Measurements from ENCODE around the gene LOXL4.
A peak's percentile ranks its signal among the peaks of the same experiment; 100 is the strongest.

The LOXL4 gene

DNA sequence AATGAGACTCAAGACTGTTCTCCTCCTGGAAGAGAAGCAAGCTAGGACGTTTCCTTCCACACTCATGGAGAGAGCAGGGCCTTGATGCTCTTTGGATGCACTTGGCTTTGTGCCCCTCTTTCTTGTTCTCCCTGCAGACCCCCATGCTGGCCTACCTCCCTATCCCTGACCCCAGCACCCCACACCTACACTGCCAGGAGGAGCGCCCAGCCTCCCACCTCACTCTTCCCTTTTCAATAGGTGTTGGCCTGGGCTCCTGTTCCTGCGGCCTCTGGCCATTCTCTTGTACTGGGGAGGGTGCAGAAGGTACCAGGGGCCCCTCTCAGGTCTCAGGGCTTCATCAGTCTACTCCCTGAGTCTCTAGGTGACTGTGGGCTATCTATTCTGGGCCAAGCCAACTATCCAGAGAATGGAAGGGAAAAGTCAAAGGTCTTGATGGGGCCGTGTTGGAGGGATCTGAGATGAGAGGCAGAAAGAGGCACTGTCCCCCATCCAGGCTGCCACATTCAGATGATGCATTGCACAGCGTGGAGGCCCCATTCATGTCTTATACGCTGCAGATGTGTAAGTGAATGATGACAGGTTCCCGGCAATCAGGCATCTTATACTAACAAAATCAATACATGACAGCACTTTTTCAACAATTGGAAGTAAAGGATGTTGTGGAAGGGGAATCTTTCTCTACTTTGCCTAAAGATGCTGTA is 32.7 kb upstream of the LOXL4 start:
- H3K79me2 ChIP-seq (ENCODE audit: control insufficient read depth, insufficient read depth, low read length) = no peaks in the 10 kb centered on the region
- H3K56ac ChIP-seq (ENCODE audit: low read length) = no peak overlapping the region
- no peaks in the 10 kb centered on the region for H3K79me1 ChIP-seq (ENCODE audit: low read length)
- H3K27ac ChIP-seq (ENCODE audit: low read depth, low read length) = no peak overlapping the region
- no peak overlapping the region for H2BK120ac ChIP-seq (ENCODE audit: low read depth, low read length)
- WGBS (ENCODE audit: extremely low coverage, insufficient coverage, low lambda C conversion rate) = no CpG with 5 or more reads among the region's 7 CpGs
- H3K23ac ChIP-seq (ENCODE audit: low read length) = no peak overlapping the region
- no peak overlapping the region for H3K4me2 ChIP-seq (ENCODE audit: low read length)
- no peak overlapping the region for H4K8ac ChIP-seq (ENCODE audit: low read depth, low read length)
- H4K5ac ChIP-seq (ENCODE audit: low read length) = no peak overlapping the region
- no peak overlapping the region for H2BK5ac ChIP-seq (ENCODE audit: low read length)
- no peak overlapping the region for H3K4me3 ChIP-seq (ENCODE audit: low read length)
- no peaks in the 10 kb centered on the region for H3K36me3 ChIP-seq (ENCODE audit: control insufficient read depth, insufficient read depth, low read length)
- no peak overlapping the region for H2AK5ac ChIP-seq (ENCODE audit: low read length)
- peaks cover 5% of the 10 kb centered on the region for H3K4me1 ChIP-seq (ENCODE audit: control insufficient read depth, low read depth, low read length)
- no peak overlapping the region for H3K4ac ChIP-seq (ENCODE audit: low read depth, low read length)
- H3K27me3 ChIP-seq (ENCODE audit: insufficient read depth, low read length, poor library complexity) = no peaks in the 10 kb centered on the region
- H3K18ac ChIP-seq (ENCODE audit: low read length) = no peak overlapping the region
- no peak overlapping the region for H2BK15ac ChIP-seq (replicated peaks; ENCODE audit: low read depth)
- DNase-seq = no peak
- no peak overlapping the region for H3K9ac ChIP-seq (ENCODE audit: low read length)

GRCh38 chr10:98299341-98299740 is 31.3 kb upstream of the LOXL4 start:
- Histone ChIP-seq H2BK15ac (replicated peaks; ENCODE audit: low read depth) (no peak overlapping the region), H2AK5ac (ENCODE audit: low read length) (no peak overlapping the region), H3K4me1 (ENCODE audit: control insufficient read depth, low read depth, low read length) (peaks cover 5% of the 10 kb centered on the region), H3K4me3 (ENCODE audit: low read length) (no peak overlapping the region), H3K4me2 (ENCODE audit: low read length) (no peak overlapping the region), H4K5ac (ENCODE audit: low read length) (no peak overlapping the region), H3K23ac (ENCODE audit: low read length) (no peak overlapping the region), H3K56ac (ENCODE audit: low read length) (no peak overlapping the region), H3K79me1 (ENCODE audit: low read length) (no peaks in the 10 kb centered on the region), H3K9ac (ENCODE audit: low read length) (no peak overlapping the region), H3K4ac (ENCODE audit: low read depth, low read length) (no peak overlapping the region), H2BK120ac (ENCODE audit: low read depth, low read length) (no peak overlapping the region), H4K8ac (ENCODE audit: low read depth, low read length) (no peak overlapping the region), H2BK5ac (ENCODE audit: low read length) (no peak overlapping the region), H3K18ac (ENCODE audit: low read length) (no peak overlapping the region), H3K27ac (ENCODE audit: low read depth, low read length) (no peak overlapping the region), H3K79me2 (ENCODE audit: control insufficient read depth, insufficient read depth, low read length) (no peaks in the 10 kb centered on the region), H3K27me3 (ENCODE audit: insufficient read depth, low read length, poor library complexity) (no peaks in the 10 kb centered on the region), H3K36me3 (ENCODE audit: control insufficient read depth, insufficient read depth, low read length) (no peaks in the 10 kb centered on the region)
- no CpG with 5 or more reads among the region's 9 CpGs for WGBS (ENCODE audit: extremely low coverage, insufficient coverage, low lambda C conversion rate)
- DNase-seq = peak; percentile 77

GRCh38 chr10:98296524-98296923 is 28.5 kb upstream of the LOXL4 start:
- Histone ChIP-seq H2BK120ac (ENCODE audit: low read depth, low read length) (no peak overlapping the region), H3K27ac (ENCODE audit: low read depth, low read length) (no peak overlapping the region), H3K4me3 (ENCODE audit: low read length) (no peak overlapping the region), H3K4me2 (ENCODE audit: low read length) (no peak overlapping the region), H3K4ac (ENCODE audit: low read depth, low read length) (no peak overlapping the region), H2BK15ac (replicated peaks; ENCODE audit: low read depth) (no peak overlapping the region), H3K23ac (ENCODE audit: low read length) (no peak overlapping the region), H3K36me3 (ENCODE audit: control insufficient read depth, insufficient read depth, low read length) (no peaks in the 10 kb centered on the region), H3K27me3 (ENCODE audit: insufficient read depth, low read length, poor library complexity) (no peaks in the 10 kb centered on the region), H4K8ac (ENCODE audit: low read depth, low read length) (no peak overlapping the region), H3K79me2 (ENCODE audit: control insufficient read depth, insufficient read depth, low read length) (no peaks in the 10 kb centered on the region), H4K5ac (ENCODE audit: low read length) (no peak overlapping the region), H3K4me1 (ENCODE audit: control insufficient read depth, low read depth, low read length) (peaks cover 2% of the 10 kb centered on the region), H3K79me1 (ENCODE audit: low read length) (no peaks in the 10 kb centered on the region), H3K56ac (ENCODE audit: low read length) (no peak overlapping the region), H3K18ac (ENCODE audit: low read length) (no peak overlapping the region), H2AK5ac (ENCODE audit: low read length) (no peak overlapping the region), H2BK5ac (ENCODE audit: low read length) (no peak overlapping the region), H3K9ac (ENCODE audit: low read length) (no peak overlapping the region)
- no CpG with 5 or more reads among the region's 1 CpG for WGBS (ENCODE audit: extremely low coverage, insufficient coverage, low lambda C conversion rate)
- peak; percentile 48 for DNase-seq

DNA sequence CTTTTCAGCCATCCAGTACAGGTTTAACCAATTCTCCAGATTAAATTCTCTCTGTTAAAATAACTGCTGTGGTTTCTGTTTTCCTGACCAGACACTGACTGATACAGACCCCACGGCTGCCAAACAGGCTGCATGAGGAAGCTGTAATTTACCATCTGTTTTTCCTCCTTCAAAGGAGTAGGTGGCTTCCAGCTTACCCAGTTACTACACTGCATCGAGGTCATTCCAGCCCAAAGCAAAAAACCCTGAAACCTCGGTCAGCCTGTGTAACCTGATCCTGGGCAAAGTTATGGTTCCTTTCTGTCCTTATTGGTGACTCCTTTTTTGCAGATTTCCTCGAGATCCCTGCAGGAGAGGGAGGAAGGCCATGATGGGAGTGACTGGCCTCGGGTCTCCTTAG is 27.9 kb upstream of the LOXL4 start:
- peak; percentile 22 for DNase-seq
- H2BK5ac ChIP-seq (ENCODE audit: low read length) = no peak overlapping the region
- H3K27ac ChIP-seq (ENCODE audit: low read depth, low read length) = no peak overlapping the region
- H3K4me2 ChIP-seq (ENCODE audit: low read length) = no peak overlapping the region
- H4K8ac ChIP-seq (ENCODE audit: low read depth, low read length) = no peak overlapping the region
- H2BK120ac ChIP-seq (ENCODE audit: low read depth, low read length) = no peak overlapping the region
- no peaks in the 10 kb centered on the region for H3K27me3 ChIP-seq (ENCODE audit: insufficient read depth, low read length, poor library complexity)
- no peak overlapping the region for H3K4me3 ChIP-seq (ENCODE audit: low read length)
- no peak overlapping the region for H3K56ac ChIP-seq (ENCODE audit: low read length)
- no peak overlapping the region for H2AK5ac ChIP-seq (ENCODE audit: low read length)
- H3K18ac ChIP-seq (ENCODE audit: low read length) = no peak overlapping the region
- H3K79me1 ChIP-seq (ENCODE audit: low read length) = no peaks in the 10 kb centered on the region
- H4K5ac ChIP-seq (ENCODE audit: low read length) = no peak overlapping the region
- WGBS (ENCODE audit: extremely low coverage, insufficient coverage, low lambda C conversion rate) = no CpG with 5 or more reads among the region's 5 CpGs
- H3K79me2 ChIP-seq (ENCODE audit: control insufficient read depth, insufficient read depth, low read length) = no peaks in the 10 kb centered on the region
- H2BK15ac ChIP-seq (replicated peaks; ENCODE audit: low read depth) = no peak overlapping the region
- H3K4me1 ChIP-seq (ENCODE audit: control insufficient read depth, low read depth, low read length) = peaks cover 2% of the 10 kb centered on the region
- H3K36me3 ChIP-seq (ENCODE audit: control insufficient read depth, insufficient read depth, low read length) = no peaks in the 10 kb centered on the region
- no peak overlapping the region for H3K23ac ChIP-seq (ENCODE audit: low read length)
- H3K9ac ChIP-seq (ENCODE audit: low read length) = no peak overlapping the region
- no peak overlapping the region for H3K4ac ChIP-seq (ENCODE audit: low read depth, low read length)

DNA sequence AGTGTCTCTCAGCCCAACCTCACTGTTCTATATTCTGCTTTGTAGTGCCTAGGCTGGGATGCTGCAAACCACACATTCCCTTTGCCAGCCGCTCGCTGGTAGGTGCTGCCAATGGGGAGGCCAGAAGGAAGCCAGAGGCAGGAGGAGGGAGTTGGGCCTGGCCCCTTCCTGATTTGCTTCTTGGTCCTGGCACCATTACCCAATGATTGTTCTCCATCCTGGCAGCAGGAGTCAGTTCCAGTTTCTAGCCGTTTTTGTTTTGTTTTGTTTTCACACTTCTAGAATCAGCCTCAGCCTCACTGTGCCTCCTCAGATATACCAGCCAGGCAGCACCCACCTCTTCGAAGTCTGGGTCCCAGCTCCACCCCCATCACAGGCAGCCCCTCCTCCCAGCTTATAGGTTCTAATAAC is 27.4 kb upstream of the LOXL4 start:
- Histone ChIP-seq H4K8ac (ENCODE audit: low read depth, low read length) (no peak overlapping the region), H2AK5ac (ENCODE audit: low read length) (no peak overlapping the region), H3K4me2 (ENCODE audit: low read length) (no peak overlapping the region), H3K79me1 (ENCODE audit: low read length) (no peaks in the 10 kb centered on the region), H3K36me3 (ENCODE audit: control insufficient read depth, insufficient read depth, low read length) (no peaks in the 10 kb centered on the region), H2BK5ac (ENCODE audit: low read length) (no peak overlapping the region), H3K4ac (ENCODE audit: low read depth, low read length) (no peak overlapping the region), H3K27me3 (ENCODE audit: insufficient read depth, low read length, poor library complexity) (no peaks in the 10 kb centered on the region), H4K5ac (ENCODE audit: low read length) (no peak overlapping the region), H3K27ac (ENCODE audit: low read depth, low read length) (no peak overlapping the region), H2BK15ac (replicated peaks; ENCODE audit: low read depth) (no peak overlapping the region), H3K4me1 (ENCODE audit: control insufficient read depth, low read depth, low read length) (peaks cover 2% of the 10 kb centered on the region), H3K9ac (ENCODE audit: low read length) (no peak overlapping the region), H3K23ac (ENCODE audit: low read length) (no peak overlapping the region), H3K56ac (ENCODE audit: low read length) (no peak overlapping the region), H2BK120ac (ENCODE audit: low read depth, low read length) (no peak overlapping the region), H3K79me2 (ENCODE audit: control insufficient read depth, insufficient read depth, low read length) (no peaks in the 10 kb centered on the region), H3K4me3 (ENCODE audit: low read length) (no peak overlapping the region), H3K18ac (ENCODE audit: low read length) (no peak overlapping the region)
- no CpG with 5 or more reads among the region's 4 CpGs for WGBS (ENCODE audit: extremely low coverage, insufficient coverage, low lambda C conversion rate)
- no peak for DNase-seq

GRCh38 chr10:98294270-98294627 is 26.3 kb upstream of the LOXL4 start:
- Histone ChIP-seq H4K8ac (ENCODE audit: low read depth, low read length) (no peak overlapping the region), H3K79me2 (ENCODE audit: control insufficient read depth, insufficient read depth, low read length) (no peaks in the 10 kb centered on the region), H3K27ac (ENCODE audit: low read depth, low read length) (no peak overlapping the region), H3K9ac (ENCODE audit: low read length) (no peak overlapping the region), H2BK120ac (ENCODE audit: low read depth, low read length) (no peak overlapping the region), H3K27me3 (ENCODE audit: insufficient read depth, low read length, poor library complexity) (no peaks in the 10 kb centered on the region), H3K4me2 (ENCODE audit: low read length) (no peak overlapping the region), H3K56ac (ENCODE audit: low read length) (no peak overlapping the region), H2BK15ac (replicated peaks; ENCODE audit: low read depth) (no peak overlapping the region), H4K5ac (ENCODE audit: low read length) (no peak overlapping the region), H3K4me3 (ENCODE audit: low read length) (no peak overlapping the region), H3K23ac (ENCODE audit: low read length) (no peak overlapping the region), H3K79me1 (ENCODE audit: low read length) (no peaks in the 10 kb centered on the region), H2AK5ac (ENCODE audit: low read length) (no peak overlapping the region), H3K4ac (ENCODE audit: low read depth, low read length) (no peak overlapping the region), H3K4me1 (ENCODE audit: control insufficient read depth, low read depth, low read length) (peaks cover 3% of the 10 kb centered on the region), H3K18ac (ENCODE audit: low read length) (no peak overlapping the region), H3K36me3 (ENCODE audit: control insufficient read depth, insufficient read depth, low read length) (no peaks in the 10 kb centered on the region), H2BK5ac (ENCODE audit: low read length) (no peak overlapping the region)
- no CpG with 5 or more reads among the region's 3 CpGs for WGBS (ENCODE audit: extremely low coverage, insufficient coverage, low lambda C conversion rate)
- DNase-seq = no peak

Measured in mesendoderm (in vitro differentiated cells).